ENCODE results near the gene HAAO. TPM values are rescaled to one million over a fixed set of nuclear protein-coding genes. Genes with fewer than 3 reads are reported as not detected.

HAAO gene
- total RNA-seq, 4 donors from 2014 or later: 0.61 to 10.5 (median 5.2) TPM

DNA sequence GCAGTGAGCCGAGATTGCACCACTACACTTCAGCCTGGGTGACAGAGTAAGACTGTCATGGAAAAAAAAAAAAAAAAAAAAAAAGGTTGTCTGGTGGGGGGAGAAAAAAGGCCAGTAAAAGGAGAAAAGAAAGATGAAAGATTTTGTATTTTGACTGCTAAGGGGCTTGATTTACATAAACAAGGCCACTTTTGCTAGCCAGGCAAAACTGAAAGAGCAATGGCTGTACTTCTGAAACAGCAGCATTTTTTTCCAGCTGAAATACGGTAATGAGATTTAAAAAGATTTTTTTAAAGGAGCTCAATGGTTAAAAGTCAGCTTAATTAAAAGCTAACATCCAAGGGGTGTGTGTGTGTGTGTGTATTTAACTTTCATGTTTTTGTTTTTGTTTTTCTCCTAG, 17.2 kb downstream of the HAAO start:
- no peak for TF ChIP-seq POLR2A (IDR thresholded peaks at IDR 0.05)
- TF ChIP-seq, protein P1, sequence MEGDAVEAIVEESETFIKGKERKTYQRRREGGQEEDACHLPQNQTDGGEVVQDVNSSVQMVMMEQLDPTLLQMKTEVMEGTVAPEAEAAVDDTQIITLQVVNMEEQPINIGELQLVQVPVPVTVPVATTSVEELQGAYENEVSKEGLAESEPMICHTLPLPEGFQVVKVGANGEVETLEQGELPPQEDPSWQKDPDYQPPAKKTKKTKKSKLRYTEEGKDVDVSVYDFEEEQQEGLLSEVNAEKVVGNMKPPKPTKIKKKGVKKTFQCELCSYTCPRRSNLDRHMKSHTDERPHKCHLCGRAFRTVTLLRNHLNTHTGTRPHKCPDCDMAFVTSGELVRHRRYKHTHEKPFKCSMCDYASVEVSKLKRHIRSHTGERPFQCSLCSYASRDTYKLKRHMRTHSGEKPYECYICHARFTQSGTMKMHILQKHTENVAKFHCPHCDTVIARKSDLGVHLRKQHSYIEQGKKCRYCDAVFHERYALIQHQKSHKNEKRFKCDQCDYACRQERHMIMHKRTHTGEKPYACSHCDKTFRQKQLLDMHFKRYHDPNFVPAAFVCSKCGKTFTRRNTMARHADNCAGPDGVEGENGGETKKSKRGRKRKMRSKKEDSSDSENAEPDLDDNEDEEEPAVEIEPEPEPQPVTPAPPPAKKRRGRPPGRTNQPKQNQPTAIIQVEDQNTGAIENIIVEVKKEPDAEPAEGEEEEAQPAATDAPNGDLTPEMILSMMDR (IDR thresholded peaks at IDR 0.05): no peak
- Histone ChIP-seq H3K27ac (no peak overlapping the region), H3K9me3 (no peaks in the 10 kb centered on the region), H3K4me1 (no peaks in the 10 kb centered on the region), H3K4me3 (no peak overlapping the region), H3K36me3 (peaks cover 0 to 8% (median 0%) of the 10 kb centered on the region in 3 donors), H3K27me3 (no peaks in the 10 kb centered on the region)
- intact Hi-C loops (cut with DNase I): no loop called here
- WGBS, 2 donors: 56 to 61% methylated on average over 2 of the region's 2 CpGs
- DNase-seq: no peak

- whole genome bisulfite sequencing, 2 donors: 70 to 79% methylated on average over 2 of the region's 5 CpGs
- DNase-seq: no peak
- TF ChIP-seq POLR2A (IDR thresholded peaks at IDR 0.05): no peak
- TF ChIP-seq, protein P1 (IDR thresholded peaks at IDR 0.05): no peak
- no peaks in the 10 kb centered on the region for H3K36me3 ChIP-seq
- no peaks in the 10 kb centered on the region for H3K27me3 ChIP-seq
- H3K9me3 ChIP-seq: no peaks in the 10 kb centered on the region
- intact Hi-C loops (cut with DNase I): no loop called here
- H3K4me1 ChIP-seq: no peaks in the 10 kb centered on the region
- no peak overlapping the region for H3K27ac ChIP-seq
- no peak overlapping the region for H3K4me3 ChIP-seq
Observed at GRCh38 chr2:42771546-42772153, 20.7 kb downstream of the HAAO start.

- Histone ChIP-seq H3K4me1 (no peaks in the 10 kb centered on the region), H3K27ac (no peak overlapping the region), H3K36me3 (no peaks in the 10 kb centered on the region), H3K27me3 (no peaks in the 10 kb centered on the region), H3K9me3 (no peaks in the 10 kb centered on the region), H3K4me3 (no peak overlapping the region)
- 71 to 90% methylated on average over 9 to 10 of the region's 19 CpGs for WGBS, 2 donors
- TF ChIP-seq POLR2A (IDR thresholded peaks at IDR 0.05): no peak
- TF ChIP-seq, protein P1 (IDR thresholded peaks at IDR 0.05): peak in 2 of 6 experiments; percentile 5 to 11
- DNase-seq: no peak
- intact Hi-C loops (cut with DNase I): no loop called here
Observed at GRCh38 chr2:42770288-42771131, 21.9 kb downstream of the HAAO start.

- H3K4me3 ChIP-seq: no peak overlapping the region
- no peaks in the 10 kb centered on the region for H3K36me3 ChIP-seq
- no peak overlapping the region for H3K27ac ChIP-seq
- no peaks in the 10 kb centered on the region for H3K27me3 ChIP-seq
- TF ChIP-seq, protein P1 (IDR thresholded peaks at IDR 0.05): no peak
- no peak for TF ChIP-seq POLR2A (IDR thresholded peaks at IDR 0.05)
- no peaks in the 10 kb centered on the region for H3K9me3 ChIP-seq
- DNase-seq: no peak
- intact Hi-C loops (cut with DNase I): no loop called here
- H3K4me1 ChIP-seq: no peaks in the 10 kb centered on the region
- WGBS, 2 donors: 92 to 94% methylated on average over 4 to 7 of the region's 10 CpGs
Observed at GRCh38 chr2:42769583-42770287, 22.6 kb downstream of the HAAO start.
